ENCODE data around the gene DAPK2. TPM values are rescaled to one million over a fixed set of nuclear protein-coding genes. Genes with fewer than 3 reads are reported as not detected.

DAPK2 gene
- total RNA-seq, 4 donors from 2014 or later, result 64.6 to 189 (median 125) TPM

DNA sequence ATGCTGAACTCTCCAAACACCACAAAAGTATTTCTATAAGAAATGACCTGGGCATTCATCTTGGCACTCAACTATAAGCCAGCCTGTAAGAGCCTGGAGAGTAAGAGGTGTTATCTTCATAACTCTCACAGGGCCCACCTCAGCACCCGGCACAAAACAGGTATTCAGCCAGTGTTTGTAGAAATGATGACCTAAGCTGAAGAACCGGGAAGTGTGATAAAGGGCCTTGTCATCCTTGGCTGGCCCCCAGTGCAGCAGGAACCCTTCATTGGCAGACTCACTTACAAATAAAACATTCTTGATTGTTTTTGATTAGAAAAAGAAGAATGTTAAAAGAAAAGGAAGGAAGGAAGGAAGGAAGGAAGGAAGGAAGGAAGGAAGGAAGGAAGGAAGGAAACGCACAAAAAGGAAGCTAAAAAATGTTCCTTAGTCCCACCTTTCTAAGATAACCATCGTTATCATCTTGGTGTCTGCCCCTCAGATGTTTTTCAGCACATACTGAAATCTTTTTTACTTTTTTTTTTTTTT, 52.1 kb downstream of the DAPK2 start:
- peaks cover 0 to 30% (median 3%) of the 10 kb centered on the region in 4 donors for H3K4me1 ChIP-seq
- DNase-seq, result no peak
- TF ChIP-seq, protein P1, sequence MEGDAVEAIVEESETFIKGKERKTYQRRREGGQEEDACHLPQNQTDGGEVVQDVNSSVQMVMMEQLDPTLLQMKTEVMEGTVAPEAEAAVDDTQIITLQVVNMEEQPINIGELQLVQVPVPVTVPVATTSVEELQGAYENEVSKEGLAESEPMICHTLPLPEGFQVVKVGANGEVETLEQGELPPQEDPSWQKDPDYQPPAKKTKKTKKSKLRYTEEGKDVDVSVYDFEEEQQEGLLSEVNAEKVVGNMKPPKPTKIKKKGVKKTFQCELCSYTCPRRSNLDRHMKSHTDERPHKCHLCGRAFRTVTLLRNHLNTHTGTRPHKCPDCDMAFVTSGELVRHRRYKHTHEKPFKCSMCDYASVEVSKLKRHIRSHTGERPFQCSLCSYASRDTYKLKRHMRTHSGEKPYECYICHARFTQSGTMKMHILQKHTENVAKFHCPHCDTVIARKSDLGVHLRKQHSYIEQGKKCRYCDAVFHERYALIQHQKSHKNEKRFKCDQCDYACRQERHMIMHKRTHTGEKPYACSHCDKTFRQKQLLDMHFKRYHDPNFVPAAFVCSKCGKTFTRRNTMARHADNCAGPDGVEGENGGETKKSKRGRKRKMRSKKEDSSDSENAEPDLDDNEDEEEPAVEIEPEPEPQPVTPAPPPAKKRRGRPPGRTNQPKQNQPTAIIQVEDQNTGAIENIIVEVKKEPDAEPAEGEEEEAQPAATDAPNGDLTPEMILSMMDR (IDR thresholded peaks at IDR 0.05), result no peak
- no peak for TF ChIP-seq POLR2A (IDR thresholded peaks at IDR 0.05)
- H3K4me3 ChIP-seq, result no peak overlapping the region
- H3K27ac ChIP-seq, result no peak overlapping the region
- no peaks in the 10 kb centered on the region for H3K36me3 ChIP-seq
- no peaks in the 10 kb centered on the region for H3K27me3 ChIP-seq
- H3K9me3 ChIP-seq, result no peaks in the 10 kb centered on the region

- Histone ChIP-seq H3K4me1 (peaks cover 0 to 12% (median 1%) of the 10 kb centered on the region in 4 donors), H3K36me3 (no peaks in the 10 kb centered on the region), H3K27ac (peak overlapping the region in 2 of 4 donors; percentile 0 to 40), H3K27me3 (no peaks in the 10 kb centered on the region), H3K9me3 (no peaks in the 10 kb centered on the region), H3K4me3 (no peak overlapping the region)
- peak in 1 of 3 donors; percentile 34 for DNase-seq
- TF ChIP-seq, protein P1 (IDR thresholded peaks at IDR 0.05), result no peak
- no peak for TF ChIP-seq POLR2A (IDR thresholded peaks at IDR 0.05)
Measured at GRCh38 chr15:63992300-63992699, 54.0 kb downstream of the DAPK2 start.

GRCh38 chr15:63991706-63992105, 54.6 kb downstream of the DAPK2 start:
- H3K4me3 ChIP-seq, result no peak overlapping the region
- no peaks in the 10 kb centered on the region for H3K27me3 ChIP-seq
- no peaks in the 10 kb centered on the region for H3K36me3 ChIP-seq
- no peaks in the 10 kb centered on the region for H3K9me3 ChIP-seq
- peak in 1 of 3 donors; percentile 35 for DNase-seq
- H3K27ac ChIP-seq, result no peak overlapping the region
- H3K4me1 ChIP-seq, result peaks cover 0 to 12% (median 3%) of the 10 kb centered on the region in 4 donors
- TF ChIP-seq, protein P1 (IDR thresholded peaks at IDR 0.05), result no peak
- no peak for TF ChIP-seq POLR2A (IDR thresholded peaks at IDR 0.05)

- Histone ChIP-seq H3K36me3 (no peaks in the 10 kb centered on the region), H3K9me3 (no peaks in the 10 kb centered on the region), H3K4me1 (peaks cover 0 to 12% (median 3%) of the 10 kb centered on the region in 4 donors), H3K4me3 (no peak overlapping the region), H3K27me3 (no peaks in the 10 kb centered on the region), H3K27ac (peak overlapping the region in 1 of 4 donors; percentile 8)
- TF ChIP-seq, protein P1 (IDR thresholded peaks at IDR 0.05), result no peak
- no peak for TF ChIP-seq POLR2A (IDR thresholded peaks at IDR 0.05)
- no peak for DNase-seq
Measured at GRCh38 chr15:63990454-63990853, 55.8 kb downstream of the DAPK2 start.

GRCh38 chr15:63987796-63988378, 58.4 kb downstream of the DAPK2 start:
- H3K27ac ChIP-seq, result peak overlapping the region in 1 of 4 donors; percentile 57
- H3K36me3 ChIP-seq, result peaks cover 0 to 6% (median 0%) of the 10 kb centered on the region in 3 donors
- H3K4me1 ChIP-seq, result peaks cover 0 to 5% (median 3%) of the 10 kb centered on the region in 4 donors
- TF ChIP-seq, protein P1 (IDR thresholded peaks at IDR 0.05), result no peak
- TF ChIP-seq POLR2A (IDR thresholded peaks at IDR 0.05), result no peak
- no peaks in the 10 kb centered on the region for H3K27me3 ChIP-seq
- H3K9me3 ChIP-seq, result no peaks in the 10 kb centered on the region
- DNase-seq, result peak in 1 of 3 donors; percentile 29
- no peak overlapping the region for H3K4me3 ChIP-seq

Measured in Peyer's patch (tissue), 4 donors.